Measurements from ENCODE around the gene THBD.
"Not testable (repeated sequence)": the region's sequence is repeated elsewhere in the genome, so short reads cannot be mapped to it uniquely, and the experiment has no call there.

THBD gene

DNA sequence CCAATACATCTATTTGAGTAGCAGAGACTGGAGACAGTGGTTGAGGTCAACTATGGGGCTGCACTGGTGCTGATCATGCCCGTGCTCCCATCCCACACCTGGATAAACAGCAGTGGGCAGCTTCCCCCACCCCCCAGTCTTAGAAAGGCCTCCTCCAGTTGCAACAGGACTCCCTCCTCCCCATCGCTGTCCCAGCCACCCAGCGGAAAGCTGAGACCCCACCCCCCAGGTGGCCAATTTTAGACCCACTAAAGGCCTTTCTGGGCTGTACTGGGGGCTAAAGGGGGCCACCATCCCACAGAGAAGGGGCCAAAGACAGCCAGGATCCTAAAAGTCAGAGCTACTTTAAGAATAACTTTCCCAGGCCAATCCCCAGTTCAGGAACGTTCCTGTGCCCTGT is 15.6 kb downstream of the THBD start:
- no peak for FAIRE-seq

DNA sequence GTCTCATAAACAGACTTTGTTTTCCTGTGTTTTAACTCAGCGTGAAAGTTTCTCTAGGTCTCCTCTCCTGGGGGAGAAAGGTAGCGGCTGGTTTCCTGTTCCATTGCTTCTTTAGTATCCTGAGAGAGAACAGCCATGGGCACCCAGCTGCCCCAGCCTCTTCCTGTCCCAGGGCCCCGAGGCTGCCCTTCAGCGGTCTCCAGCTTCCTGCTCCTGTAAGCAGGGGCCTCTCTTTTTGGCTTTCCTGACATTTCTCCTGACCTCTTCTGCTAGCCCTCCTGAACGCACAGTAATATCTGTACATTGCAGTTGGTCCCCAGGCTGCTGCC is 16.8 kb downstream of the THBD start:
- FAIRE-seq = no peak

DNA sequence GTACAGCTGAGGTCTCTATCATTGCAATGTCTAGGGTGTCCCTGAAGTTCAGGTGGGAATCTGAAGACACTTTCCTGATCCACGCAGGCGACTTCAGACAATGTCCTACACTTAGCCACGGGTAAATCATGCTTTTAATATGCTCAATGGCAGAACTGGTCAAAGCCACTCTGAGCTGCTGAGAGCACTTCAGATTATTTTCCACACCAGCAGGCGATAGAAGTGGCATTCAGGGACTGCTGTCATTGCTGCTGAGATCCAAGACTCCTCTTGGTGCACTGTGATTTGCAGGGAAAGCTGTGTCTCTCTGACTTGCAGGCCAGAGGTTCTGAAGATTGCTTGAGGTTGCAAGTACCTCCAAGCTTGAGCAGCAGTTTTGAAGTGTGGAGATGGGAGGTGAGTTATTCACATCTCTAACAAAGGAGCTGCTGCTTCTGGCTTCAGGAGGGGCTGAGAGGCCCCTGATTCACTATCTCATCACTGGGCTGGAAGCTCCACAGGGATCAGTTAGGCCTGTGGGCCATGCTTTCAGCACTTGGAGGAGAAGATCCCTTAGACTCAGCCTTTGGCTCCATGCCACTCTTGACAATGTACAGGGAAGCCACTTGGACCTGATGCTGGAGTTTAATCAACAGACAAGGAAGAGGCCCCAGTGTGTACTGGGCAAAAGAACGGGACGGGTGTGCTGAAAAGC is 17.3 kb downstream of the THBD start:
- no peak for FAIRE-seq

DNA sequence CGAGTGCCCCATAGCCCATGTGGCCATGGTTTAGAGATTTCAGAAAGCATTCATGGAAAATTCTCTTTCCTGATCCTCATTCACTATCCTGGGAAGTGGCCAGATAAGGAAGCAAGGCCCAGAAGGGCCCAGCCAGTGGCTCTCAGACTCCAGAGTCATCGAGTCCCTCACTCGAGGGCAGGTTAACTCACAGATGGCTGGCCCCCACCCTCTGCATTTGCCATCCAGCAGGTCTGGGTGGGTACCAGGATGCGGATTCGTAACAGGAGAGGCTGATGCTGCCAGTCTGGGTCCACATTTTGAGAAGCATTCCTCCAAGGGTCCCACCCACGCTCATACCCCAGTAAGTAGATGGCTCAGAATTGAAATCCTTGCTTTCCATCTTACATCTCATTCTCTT is 18.1 kb downstream of the THBD start:
- no peak for FAIRE-seq

DNA sequence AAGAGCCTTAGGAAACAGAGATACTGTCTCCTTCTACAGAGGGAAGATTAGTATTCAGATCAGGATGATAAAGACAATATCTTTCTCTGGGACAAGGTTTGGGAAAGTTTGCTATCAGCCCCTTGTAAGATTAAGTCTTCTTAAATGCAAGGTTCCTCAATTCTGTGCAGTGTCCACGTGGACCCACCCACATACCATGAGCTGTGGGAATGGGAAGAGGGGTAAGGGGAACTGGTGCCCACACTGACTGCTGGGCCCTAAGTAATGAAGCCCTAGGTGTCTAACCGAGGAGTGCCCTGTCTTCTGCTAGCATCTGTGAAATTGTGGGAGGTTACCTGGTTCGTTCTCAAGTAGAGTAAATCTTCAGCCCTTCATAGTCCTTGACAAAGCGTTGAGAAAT is 20.1 kb downstream of the THBD start:
- no peak for FAIRE-seq

DNA sequence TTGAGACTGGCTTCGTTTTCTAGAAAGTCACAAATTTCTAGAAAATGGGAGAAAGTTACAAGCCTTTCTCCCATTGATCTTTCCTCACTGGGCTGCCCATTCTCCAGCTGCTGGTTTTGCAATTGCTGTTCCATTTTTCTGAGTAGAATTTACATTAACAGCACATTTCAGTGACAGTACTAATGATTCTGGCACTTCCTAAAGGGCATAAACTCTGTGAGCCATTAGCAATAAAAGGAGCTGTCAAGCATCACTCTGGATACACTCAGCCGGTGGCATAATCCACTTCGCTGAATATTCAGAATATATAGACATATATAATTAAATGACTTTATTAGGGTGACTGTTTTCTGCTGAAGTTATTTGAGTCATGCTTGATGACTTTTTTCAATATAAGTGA is 21.1 kb downstream of the THBD start:
- no peak for FAIRE-seq

DNA sequence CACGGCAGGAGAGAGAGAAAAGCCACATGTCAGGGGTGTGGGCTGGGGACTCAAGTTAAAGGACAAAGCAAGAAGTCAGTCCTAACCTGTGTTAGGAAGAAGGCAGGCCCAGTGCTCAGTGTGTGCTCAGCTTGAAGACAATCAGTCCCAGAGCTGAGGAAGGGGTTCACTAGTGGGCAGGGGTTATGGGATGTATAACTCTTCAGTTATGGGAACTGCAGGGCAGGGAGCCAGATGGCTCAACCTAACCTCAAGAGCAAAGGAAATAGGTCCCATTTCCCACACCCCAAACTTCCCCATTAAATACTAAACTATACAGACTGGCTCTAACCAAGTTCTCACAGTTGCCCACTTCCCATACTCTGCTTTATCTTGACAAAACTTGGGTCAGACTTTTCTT is 21.8 kb downstream of the THBD start:
- no peak for FAIRE-seq

DNA sequence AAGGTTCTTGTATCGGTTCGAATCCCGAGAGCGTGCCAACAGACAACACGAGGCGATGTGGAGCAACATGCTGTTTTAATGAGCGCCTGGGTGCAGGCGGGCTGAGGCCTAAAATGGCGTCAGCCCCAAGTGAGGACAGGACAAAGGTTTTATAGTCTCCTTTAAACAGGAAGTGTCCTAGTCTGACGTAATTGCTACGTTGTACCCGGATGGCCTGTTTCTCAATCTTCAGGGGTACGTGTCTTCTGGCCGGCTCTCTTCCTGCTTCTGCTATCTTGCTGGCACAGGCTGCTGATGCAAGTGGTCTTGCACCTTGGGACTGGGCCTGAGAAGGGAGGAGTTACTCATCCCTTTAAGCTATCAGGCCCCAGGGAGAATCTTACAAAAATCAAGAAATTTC is 24.0 kb downstream of the THBD start:
- FAIRE-seq = not testable (repeated sequence)

DNA sequence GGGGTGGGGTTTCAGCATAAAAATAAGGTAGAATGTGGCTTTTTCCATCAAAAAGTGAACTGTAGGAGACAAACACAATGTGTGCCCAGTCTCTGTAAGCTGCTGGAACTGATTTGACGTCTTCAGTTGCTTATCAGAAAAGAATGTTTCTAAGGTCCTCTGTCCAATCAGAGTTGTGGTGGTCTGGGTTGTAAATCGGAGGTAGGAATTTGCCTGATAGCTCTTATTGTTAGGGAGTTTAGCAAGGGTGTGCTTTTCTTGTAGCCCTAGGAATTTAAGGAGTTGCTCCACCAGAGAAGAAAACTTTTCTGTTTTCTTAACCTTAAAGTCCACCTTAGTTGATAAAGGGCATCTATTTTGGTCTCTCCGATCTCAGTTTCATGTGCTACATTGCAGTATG is 24.8 kb downstream of the THBD start:
- no peak for FAIRE-seq

DNA sequence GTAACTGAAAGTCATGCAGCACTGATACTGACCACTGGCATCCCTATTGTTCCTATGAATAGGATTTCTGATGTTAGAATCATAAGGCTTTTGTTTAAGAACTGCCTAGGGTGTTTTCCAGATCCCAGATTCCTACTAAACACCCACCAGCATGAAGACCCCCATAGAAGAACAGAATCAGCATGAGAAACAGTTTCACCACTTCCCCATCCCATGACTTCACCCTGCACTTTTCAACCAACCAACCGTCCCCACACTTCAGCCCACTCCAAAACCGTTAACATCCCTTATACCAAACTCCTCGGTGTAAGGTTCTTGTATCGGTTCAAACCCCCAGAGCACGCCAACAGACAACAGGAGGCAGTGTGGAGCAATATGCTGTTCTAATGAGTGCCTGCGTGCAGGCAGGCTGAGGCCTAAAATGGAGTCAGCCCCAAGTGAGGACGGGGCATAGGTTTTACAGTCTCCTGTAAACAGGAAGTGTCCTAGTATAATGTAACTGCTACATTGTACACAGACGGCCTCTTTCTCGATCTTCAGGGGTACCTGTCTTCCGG is 25.8 kb downstream of the THBD start:
- no peak for FAIRE-seq

DNA sequence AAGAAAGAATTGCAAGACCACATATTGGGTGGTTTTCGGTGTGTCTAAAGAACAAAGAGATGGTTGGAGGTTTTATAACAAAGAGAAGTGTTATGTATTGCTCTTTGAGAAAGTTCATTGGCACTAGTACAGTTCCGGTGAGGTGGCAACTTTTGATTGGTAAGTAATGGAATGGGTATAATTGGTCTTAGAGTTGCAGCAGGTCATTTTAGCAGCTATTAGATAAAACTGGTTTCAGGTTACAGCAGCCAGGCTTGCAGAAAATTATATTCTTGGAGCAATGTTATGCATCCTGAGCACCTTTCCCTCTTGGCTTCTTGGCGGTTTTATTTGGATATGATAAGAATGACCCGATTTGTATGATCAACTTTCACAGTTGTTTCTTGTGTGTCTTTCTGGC is 26.6 kb downstream of the THBD start:
- no peak for FAIRE-seq

DNA sequence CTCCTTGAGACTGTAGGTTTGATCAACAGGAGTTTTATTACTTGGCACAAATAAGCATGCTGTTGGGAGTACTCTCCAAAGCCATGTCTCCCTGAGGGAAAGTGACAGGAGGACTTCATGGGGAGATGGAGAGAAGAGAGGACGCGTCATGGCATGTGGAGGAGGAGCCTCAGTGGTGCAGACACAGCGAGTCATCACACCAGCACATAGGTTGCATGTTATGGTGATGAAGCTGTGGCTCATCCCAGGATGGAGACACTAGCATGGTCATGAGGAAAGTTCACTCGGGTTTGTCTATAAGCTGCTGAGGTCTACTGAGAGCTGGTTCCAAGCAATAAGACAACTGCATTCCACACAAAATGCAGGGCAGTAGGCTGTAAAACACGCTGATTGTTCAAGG is 27.5 kb downstream of the THBD start:
- FAIRE-seq = no peak

DNA sequence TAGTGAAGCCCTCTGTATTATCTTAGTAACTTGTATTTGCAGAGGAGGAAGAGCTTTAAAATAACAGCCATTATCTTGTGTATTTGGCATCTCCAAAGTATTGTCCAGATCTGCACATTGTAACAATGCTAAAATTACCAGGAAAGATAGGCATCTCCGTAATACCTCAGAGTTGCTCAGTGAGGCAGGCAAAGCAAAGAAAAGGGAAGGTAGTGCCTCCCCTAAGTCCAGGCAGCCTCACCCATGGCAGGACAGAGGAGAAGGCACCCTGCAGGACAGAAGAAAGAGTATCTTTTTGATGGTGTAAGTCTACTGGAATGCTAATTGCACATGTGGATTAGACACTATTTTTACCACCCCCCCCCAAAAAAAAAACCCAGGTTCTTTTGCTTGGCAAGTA is 27.9 kb downstream of the THBD start:
- no peak for FAIRE-seq

DNA sequence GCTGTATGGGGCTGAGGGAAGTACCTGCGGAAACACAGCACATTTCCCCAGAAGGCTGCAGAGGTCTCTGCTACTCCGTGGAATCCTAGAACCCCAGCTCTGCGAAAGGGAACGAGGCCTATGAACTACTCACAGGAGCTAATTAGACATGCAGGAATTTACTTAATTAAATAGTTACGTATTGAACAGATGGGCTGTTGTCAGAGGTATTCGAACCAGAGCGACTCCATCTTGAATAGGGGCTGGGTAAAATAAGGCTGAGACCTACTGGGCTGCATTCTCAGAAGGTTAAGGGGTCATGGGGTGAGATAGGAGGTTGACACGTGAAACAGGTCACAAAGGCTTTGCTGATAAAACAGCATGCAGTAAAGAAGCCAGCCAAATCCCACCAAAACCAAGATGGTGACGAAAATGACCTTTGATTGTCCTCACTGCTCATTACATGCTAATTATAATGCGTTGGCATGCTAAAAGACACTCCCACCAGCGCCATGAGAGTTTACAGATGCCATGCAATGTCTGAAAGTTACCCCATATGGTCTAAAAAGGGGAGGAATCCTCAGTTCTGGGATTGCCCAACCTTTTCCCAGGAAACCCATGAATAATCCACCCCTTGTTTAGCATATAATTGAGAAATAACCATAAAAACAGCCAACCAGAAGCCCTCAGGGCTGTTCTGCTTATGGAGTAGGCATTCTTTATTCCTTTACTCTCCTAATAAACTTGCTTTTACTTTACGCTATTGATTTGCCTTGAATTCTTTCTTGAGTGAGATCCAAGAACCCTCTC is 29.0 kb downstream of the THBD start:
- no peak for FAIRE-seq

DNA sequence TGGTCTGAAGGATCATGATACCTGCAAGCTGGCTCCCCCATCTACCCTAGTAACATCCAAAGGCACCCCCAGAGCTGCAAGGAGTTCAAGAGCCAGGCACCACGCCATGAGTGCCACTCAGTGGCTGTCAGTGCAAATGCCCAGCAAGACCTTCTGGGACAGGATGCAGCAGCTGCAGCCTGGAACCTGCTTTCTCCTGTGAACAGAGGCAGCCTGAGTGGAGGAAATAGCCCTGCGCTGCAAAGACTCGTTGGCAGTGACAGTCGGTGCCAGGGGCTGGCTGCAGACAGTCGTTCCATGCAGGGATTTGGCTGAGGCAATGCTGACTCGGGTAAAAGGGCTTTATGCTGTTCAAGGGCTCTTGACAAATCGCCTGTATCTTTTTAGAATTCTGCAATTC is 30.1 kb downstream of the THBD start:
- no peak for FAIRE-seq

DNA sequence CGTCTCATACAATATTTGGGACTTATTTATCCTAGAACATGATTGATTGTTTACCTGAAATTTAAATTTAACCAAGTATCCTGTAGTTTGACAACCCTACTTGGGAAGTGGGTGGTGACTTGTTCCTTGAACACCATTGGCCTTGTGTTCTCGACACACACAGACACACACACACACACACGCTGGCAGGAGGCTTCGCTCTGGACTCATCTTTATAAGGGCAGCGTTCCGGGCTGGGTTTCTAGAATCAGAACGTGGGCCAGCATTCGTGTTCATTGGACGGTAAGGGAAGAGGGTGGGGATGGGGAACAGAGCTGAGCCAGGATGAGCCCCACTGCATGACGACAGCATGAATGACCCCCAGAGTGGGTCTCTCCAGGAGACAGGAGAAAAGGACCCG is 30.5 kb downstream of the THBD start:
- no peak for FAIRE-seq

DNA sequence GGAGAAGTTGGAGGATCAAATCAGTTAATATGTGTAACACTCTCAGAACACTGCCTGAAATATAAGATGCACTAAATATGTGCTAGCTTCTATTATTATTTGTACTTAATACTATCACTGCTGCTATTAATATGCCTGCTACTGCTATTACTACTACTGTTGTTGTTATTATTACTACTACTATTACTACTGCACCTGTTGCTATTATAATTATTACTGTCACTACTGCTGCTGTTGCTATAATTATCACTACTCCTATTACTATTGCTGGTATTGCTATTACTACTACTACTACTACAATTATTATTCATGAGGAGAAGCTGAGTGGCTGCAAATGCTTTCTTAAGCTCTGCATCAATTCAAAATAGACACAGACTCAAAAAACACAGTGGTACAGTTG is 31.0 kb downstream of the THBD start:
- no peak for FAIRE-seq

DNA sequence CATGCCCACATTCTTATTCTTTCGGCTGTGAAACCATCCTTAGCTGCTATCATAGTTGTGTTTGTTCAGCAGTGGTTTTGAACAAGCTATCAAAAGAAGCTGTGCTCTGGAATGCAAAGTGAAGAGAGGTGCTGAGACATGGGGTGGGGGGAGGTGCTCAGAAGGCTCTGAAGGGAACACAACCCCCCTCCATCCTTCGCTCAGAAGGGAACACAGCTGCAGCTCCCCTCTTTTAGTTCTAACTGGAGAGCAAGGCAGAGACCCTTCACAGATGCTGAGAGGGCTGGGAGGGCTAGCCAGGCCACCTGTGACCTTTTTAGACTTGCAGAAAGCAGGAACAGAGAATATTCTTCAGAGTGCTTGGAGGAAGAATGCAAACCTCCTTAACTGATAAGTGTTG is 32.0 kb downstream of the THBD start:
- FAIRE-seq = no peak

DNA sequence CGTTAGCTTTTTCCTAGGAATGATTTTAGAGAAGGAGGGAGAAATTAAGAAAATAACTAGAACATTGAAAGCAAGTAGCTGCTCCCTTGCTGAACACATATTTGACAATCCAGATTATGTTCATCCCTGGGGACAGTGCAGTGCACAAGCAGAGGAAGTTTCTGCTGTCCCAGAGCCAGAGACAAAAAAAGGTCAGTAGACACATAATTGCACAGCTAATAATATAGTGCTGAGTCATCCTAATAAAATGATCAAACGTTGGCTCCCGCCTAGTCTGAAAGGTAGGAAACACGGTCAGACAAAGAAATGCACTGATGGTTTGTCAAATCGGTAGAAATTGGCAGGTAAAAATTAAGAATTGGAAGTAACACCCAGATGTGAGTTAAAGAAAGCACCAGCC is 36.0 kb downstream of the THBD start:
- no peak for FAIRE-seq

DNA sequence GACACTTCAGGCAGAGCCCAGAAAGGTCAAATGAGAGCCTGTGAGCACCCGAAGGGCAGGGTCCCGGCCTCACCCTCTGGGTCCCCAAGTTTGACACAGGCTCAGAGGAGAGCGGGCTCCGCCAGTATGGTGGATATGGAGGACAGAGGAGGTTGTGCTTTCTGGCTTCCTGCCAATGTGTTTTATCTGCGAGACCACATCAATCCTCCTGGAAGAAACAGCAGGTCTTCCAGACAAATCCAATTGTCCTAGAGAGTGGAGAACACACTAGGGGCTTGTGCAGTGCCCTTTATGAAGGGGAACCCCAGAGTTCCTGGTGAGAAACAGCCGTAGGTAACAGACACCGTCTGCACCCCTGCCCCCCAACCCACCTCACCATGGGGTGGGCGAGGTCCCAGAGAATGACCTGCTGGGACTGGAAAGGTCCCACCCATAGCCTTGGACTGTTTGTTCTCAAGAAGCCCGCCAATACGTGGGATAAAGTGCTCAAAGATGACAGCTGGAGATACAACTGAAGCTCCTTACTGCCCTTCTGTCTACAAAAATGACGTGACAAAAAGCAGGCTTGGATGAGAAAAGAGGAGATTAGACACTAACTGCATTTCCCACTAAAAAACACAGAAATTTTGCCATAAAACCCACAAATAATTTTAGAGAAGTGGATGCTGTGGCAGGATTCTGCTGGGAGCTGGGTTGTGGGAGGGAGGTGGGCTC is 38.3 kb downstream of the THBD start:
- no peak for FAIRE-seq

DNA sequence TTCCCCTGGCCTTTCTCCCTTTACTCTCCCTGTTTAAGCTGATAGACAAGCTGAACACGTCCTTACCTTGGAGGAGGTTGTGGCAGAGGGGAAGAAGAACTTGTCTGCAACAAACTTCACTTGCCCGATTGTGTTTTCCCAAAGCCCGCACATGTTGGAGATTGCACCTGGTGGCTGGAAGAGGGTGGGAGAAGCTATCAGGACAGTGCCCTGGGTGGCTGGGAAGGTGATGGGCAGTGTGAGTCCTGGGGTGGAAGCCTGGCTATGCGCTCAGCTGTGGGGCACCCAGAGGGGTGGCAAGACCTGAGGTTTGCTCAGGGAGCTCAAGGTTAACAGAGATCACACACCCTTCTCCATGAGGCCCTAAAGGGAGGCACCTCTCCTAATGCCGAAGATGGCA is 39.4 kb downstream of the THBD start:
- no peak for FAIRE-seq

DNA sequence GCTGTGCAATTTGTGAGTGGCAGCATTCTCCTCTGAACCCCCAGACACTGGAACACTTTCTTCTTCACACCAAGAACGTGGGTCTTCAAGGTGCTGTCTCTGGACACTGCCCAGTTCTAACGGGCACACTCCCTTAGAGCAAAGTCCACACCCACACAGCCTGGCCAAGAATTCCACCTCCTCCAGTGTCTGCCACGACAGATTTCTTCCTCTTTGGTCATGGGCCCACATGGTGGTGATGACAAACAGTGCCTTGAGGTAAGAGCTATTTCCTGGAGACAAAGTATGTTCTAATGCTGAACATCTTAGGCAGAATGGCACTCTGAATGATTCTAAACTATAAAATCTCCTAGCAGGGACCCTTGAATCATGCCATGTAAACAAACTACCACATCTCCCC is 39.8 kb downstream of the THBD start:
- no peak for FAIRE-seq

DNA sequence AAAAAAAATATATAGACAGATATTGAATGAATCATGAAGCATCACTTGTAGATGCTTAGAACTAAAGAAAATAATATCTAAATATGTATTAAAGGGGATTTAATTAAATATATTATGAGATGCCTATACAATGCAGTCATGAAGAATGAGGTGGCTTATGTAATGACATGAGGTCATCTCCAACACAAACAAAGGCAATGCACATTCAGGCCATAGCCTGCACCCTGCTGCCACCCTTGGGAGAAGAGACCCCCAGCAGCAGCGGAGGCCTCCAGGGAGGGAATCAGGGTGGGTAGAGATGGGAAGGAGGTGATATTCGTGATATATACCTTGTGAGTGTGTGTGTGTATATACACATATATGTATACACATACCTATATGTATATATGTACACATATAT is 40.8 kb downstream of the THBD start:
- FAIRE-seq = no peak
